Measurements from ENCODE around the gene FCRL6. TPM values are rescaled to one million over a fixed set of nuclear protein-coding genes. Genes with fewer than 3 reads are reported as not detected.
A peak's percentile ranks its signal among the peaks of the same experiment; 100 is the strongest.

Gene FCRL6
- total RNA-seq, 1 donor from 2014 or later: not detected

DNA sequence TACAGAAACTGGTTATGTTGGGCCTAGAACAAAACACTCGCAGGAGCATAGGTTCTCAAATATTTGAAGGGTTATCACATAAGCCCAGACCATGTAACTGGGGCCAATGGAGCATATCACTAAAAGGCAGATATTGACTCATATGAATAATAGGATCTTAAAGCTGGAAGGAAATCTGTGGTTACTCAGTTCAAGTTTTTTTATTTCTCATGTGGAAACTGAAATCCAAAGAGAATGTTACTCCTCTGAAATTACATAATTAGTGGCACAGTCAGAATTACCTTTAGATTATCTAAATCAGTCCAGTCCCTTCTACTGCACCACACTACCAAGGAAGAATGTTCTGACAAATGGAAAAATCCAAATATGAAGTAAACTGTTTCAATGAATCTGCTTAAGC lies 36.6 kb downstream of the FCRL6 start:
- no peak for DNase-seq

DNA sequence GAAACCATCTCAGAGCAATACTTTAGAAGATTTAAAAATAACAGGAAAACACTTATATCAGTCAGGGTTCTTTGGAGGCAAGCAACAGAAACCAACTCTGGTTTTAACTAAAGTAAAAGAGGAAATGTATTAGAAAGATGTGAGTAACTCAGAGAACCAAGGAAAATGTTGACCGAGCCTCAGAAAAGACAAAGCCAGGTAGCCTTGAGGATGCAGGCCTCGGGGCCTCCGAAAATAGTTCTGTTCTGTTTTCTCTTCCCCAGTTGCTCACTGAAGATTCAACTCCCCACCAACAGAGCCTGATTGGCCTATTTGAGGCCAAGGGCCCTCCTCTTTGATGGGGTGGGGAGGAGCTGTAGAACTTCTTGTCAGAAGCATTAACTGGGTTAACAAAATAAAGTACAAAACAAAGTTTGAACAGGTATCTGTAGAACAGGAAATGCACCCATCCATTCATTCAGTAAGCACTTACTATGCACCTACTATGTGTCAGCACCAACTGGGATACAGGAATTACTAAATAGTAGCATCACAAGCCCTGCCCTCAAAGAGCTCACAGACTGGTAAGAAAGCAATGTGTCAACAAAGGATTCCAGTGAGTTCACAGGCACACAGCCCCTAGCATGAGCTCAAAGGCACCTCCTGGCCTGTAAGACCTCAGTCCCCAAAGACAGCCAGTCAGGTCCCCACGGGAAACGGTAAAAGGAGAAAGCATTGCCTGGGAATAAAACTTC lies 37.1 kb downstream of the FCRL6 start:
- no peak for DNase-seq

DNA sequence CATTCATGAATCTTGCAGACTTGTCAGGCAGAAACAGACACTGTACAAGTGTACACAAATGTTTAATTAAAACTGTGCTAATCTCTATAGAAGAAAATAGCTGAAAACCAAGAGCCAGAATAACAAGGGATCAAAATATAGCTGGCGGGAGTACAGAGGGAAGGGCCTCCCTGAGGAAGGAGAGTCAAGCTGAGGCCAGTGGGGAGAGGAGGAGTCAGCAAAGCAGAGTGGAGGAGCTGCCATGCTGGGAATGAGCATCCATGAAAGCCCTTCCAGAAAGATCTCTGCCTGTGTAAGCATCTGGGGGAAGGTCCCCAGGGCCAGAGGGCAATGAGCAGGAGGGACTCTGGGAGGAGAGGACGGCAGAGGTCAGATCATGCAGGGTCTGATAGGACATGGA lies 39.6 kb downstream of the FCRL6 start:
- peak; percentile 37 for DNase-seq

DNA sequence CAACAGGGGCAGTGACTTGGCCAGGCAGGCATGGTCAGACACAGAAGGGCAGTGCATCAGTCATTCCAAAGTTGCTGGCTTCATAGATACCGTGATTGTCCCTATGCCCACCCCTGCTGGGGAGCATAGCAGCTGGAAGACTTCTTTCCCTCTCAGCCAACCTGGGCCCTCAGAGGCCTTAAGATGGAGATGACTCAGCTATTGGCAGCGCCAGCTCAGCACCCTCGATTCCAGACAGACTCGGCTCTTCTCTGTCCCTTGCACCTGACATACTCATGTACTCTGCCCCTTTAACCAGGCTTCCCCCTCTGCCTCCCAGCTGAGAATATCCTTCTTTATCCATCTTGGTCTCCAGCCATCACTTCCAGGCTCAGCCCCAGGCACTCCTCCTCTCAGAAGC lies 41.3 kb downstream of the FCRL6 start:
- no peak for DNase-seq

DNA sequence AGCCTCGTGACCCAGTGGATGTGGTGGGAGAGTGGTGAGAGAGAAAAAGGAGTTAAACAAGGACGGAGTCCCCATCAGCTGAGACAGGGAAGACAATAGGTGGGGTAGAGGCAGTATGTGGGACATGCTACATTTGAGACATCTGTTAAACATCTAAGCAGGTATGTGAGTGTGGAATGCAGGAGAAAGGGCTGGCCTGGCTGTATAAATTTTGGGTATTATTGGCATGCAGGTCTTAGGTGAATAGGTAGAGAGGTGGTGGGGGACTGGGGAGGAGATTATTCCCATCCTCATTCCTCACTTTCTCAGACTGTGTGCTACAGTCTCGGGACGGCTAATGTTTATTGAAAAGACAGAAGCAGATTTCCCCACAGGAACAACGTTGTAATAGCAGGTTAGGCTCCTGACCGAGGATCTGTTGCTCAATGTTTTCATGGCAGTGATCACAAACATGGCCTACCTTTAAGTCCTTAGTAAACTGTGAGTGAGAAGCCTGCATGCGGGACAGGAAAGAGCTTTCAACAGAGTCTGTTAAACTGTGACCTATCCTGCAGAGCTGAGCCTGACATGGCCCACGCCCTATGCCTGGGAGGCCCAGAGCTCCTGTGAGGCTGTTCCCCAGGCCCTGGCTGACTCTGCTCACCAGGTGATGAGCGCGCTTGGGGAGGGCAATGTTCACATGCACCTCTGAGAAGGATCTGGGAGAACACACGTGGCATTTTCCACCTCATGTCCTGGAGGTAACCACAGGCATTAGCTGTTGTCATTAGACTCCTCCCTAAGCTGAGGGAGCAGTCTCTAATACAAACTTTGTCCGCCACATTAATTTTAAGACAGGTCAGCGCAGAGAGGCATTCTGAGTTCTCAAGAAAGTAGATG lies 43.8 kb downstream of the FCRL6 start:
- DNase-seq: peak; percentile 59

- no peak for DNase-seq
Observed at GRCh38 chr1:159847231-159847630, 45.1 kb downstream of the FCRL6 start.

DNA sequence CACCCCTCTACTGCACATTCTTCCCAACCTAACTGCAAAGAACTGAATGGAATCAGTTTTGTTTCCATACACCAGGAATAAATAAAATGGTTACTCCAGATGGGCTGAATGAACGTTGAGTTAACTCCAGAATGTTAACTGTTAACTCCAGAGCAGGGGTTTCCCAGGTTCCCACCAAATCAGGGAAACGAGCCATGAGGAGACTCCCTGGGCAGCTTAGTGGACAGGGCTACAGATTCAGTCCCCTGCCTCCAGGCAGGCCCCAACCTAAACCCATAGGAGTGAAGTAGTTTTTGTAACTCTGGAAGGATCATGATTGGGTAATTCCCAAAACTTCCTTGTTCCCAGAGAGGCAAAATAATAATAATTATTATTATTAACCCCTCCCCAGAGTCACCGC lies 46.2 kb downstream of the FCRL6 start:
- DNase-seq: no peak

- no peak for DNase-seq
Observed at GRCh38 chr1:159849626-159850366, 47.6 kb downstream of the FCRL6 start.

- no peak for DNase-seq
Observed at GRCh38 chr1:159851407-159851806, 49.2 kb downstream of the FCRL6 start.

DNA sequence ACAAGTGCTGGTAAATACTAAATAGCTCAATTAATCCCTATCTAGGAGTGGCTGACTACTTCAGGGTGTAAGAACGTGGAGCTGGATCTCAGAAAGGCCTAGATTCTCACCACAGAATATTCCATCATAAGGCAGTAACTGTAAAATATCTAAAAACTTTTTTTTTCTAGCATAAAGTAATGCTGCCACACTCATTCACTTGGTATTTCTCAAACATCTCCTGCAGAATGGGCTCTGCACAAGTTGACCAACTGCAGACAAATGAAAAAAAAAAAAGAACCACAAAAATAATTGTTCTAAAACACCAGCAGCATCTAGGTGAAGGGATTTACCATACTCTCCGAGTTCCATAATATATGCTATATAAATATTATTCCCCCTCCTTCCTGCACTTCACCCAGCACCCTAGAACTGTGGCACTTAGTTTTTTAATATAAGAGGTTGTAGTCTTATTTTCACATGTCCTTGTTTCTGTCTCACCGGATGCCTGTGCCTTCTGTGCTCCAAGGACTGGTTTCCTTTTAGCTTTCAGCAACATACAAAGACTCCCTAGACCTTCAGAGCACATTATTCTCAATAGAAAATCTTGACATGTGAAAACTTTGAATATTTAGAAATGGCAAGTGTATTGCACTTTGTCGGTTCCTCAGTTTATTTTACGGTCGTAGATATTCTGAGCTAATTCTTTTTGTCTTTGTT lies 51.4 kb downstream of the FCRL6 start:
- DNase-seq: no peak

- DNase-seq: peak; percentile 83
Observed at GRCh38 chr1:159854116-159854692, 52.0 kb downstream of the FCRL6 start.

- DNase-seq: peak; percentile 86
Observed at GRCh38 chr1:159854693-159855192, 52.6 kb downstream of the FCRL6 start.

- DNase-seq: no peak
Observed at GRCh38 chr1:159855709-159856108, 53.5 kb downstream of the FCRL6 start.

DNA sequence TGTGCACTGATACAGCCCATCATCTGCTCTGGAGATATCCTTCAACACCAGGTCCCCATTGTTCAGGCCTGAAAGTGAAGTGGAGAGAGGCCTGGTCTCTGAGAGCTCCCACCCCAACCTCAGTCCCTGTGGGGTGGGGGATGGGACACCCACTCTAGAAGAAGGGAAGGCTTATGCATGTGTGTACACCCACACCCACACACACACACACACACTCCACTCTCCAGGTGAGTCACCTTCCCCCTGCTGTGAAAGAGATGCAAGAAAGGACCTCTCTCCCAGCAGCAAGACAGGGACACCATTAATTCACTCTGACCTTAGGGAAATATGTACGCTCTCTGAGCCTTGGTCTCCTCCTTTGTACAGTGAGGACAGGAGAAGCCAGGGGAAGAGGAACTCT lies 54.4 kb downstream of the FCRL6 start:
- DNase-seq: no peak

- no peak for DNase-seq
Observed at GRCh38 chr1:159857889-159858288, 55.7 kb downstream of the FCRL6 start.

- DNase-seq: peak; percentile 22
Observed at GRCh38 chr1:159859767-159860322, 57.7 kb downstream of the FCRL6 start.

DNA sequence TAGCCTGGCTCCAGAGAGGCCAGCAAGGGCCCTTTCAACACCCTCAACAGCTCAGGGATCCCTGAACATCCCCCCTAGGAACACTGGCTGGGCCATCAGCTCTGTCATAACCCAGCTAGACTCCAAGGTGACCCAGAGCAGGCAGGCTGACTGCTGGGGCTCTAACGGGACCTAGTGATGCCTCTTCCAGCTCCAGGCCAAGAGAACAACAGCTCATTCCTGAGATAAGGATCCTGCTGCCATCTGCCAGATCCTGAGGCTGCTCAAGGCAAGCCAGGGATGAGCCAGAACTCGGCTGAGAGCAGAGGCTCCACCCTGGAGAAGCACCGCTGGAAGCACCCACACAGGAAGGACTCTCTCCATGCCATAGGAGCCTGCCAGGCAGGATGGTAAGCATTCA lies 58.3 kb downstream of the FCRL6 start:
- DNase-seq: no peak

DNA sequence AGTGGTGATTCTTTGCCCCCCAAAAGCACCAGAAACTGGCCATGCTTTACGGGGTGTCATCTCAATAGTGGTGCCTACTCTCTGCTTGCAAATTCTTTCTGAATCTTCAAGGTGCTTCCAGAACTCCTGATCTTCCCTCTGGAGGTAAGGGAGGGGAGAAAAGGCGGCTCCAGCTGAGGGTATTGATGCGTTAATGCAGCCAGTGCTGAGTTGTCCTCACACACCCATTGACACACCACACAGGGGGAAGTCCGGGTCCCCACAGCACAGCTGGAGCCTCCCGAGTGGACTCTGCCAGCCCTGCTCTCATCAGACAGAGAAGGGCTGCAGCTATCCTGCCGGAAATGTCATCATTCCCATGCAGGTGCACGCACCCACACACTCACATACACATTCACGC lies 59.1 kb downstream of the FCRL6 start:
- DNase-seq: no peak

GRCh38 chr1:159862031-159862430 lies 59.9 kb downstream of the FCRL6 start:
- no peak for DNase-seq

DNA sequence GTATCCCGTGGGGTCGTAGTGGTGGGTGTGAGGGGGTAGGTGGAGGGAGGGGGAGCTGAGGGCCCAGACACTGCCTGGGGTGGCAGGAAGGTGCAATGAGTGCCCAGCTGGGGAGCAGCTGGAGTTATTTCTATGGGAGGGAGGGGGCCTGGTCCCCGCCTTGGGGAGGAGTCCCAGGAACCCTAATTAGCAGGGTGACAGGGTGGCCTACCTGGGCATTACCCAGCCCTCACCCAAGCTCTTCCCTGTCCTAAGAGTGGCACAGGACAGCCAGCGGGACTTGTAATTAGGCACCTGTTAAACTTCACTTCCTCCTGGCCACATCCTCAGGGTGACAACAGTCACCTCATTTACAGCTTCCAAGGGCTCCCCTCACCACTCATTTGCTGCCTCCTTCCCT lies 60.4 kb downstream of the FCRL6 start, which contains the start of gene VSIG8:
VSIG8 (minus strand) TSS at position 101 of the 400 bp plus-strand sequence. CDS start 136 bp downstream, outside the sequence.
- DNase-seq: no peak

DNA sequence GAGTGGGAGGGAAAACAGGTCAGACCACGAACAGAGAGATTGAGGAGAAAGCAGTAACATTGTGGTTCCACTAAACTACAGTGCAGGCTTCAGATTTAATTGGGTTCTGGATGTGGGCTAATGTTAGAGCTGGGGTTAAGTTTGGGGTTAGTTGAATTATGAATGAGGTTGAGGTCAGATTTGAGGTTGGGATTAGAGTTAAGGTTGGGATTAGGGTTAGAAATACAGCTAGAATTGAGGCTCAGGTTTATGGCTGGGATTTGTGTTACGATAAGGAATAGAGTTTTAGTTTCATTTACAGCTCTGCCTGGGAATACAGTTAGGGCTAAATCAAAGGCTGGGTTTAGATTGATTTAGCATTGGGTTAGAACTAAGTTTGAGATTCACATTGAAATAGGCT lies 62.1 kb downstream of the FCRL6 start:
- DNase-seq: no peak

Measured in tongue (tissue), 2 donors.